SK-N-SH (cell line): Measurements from ENCODE around the gene WWTR1. TPM values are rescaled to one million over a fixed set of nuclear protein-coding genes. Genes with fewer than 3 reads are reported as not detected.
A peak's percentile ranks its signal among the peaks of the same experiment; 100 is the strongest.

Experiments used
- CTCF ChIA-PET: fragments of 300-600, 350-600 bp; formaldehyde crosslinking; extraction: SDS; loops from one replicate; lab custom pipeline; 2021; lab: Yijun Ruan, JAX
- POLR2A ChIA-PET: fragments of 350-600 bp; sonication (Branson Sonifier 250); formaldehyde crosslinking; extraction: SDS; loops from one replicate; lab custom pipeline; 2020; ENCODE audit warnings: antibody characterized with exemption, inconsistent platforms; lab: Yijun Ruan, JAX
- DNase-seq: peaks from one replicate; pipeline ENCODE4 v3.0.0; 2012
- H2AFZ ChIP-seq: fragments of 200-600 bp; sonication (generic); 2 replicates; pipeline ENCODE4 v1.8.1; 2016; ENCODE audit warnings: antibody characterized with exemption, mild to moderate bottlenecking, low read depth
- H3F3A ChIP-seq: fragments of 200-600 bp; sonication (generic); replicated peaks from 2 replicates; pipeline ENCODE3; 2016; ENCODE audit warnings: antibody characterized with exemption, mild to moderate bottlenecking; ENCODE audit not compliant: insufficient read depth
- H3K27ac ChIP-seq, 2 experiments: fragments of 200-500 bp in 1 of 2; fragments of 200-600 bp in 1 of 2; sonication (Bioruptor generic) in 1 of 2; sonication (generic), shearing (Covaris generic) in 1 of 2; 2 replicates each; pipeline versions ENCODE4 v1.5.1 to v1.6.1; 2014 to 2016; ENCODE audit warnings: low read depth in 2 of 2, inconsistent platforms in 1 of 2, low read length in 1 of 2, mild to moderate bottlenecking in 1 of 2, mixed read lengths in 1 of 2
- H3K27me3 ChIP-seq: fragments of 200-600 bp; sonication (generic), shearing (Covaris generic); 2 replicates; pipeline ENCODE4 v1.6.1; 2016; ENCODE audit warnings: mixed run types; ENCODE audit not compliant: insufficient read depth
- H3K36me3 ChIP-seq, 2 experiments: fragments of 200-500 bp in 1 of 2; fragments of 200-600 bp in 1 of 2; sonication (Bioruptor generic) in 1 of 2; sonication (generic) in 1 of 2; replicated peaks in 1 of 2; 2 replicates each; pipeline versions ENCODE3 to v1.5.1; 2014 to 2016; ENCODE audit warnings: low read length in 1 of 2, mild to moderate bottlenecking in 1 of 2; ENCODE audit not compliant: insufficient read depth in 2 of 2, control insufficient read depth in 1 of 2
- H3K4me1 ChIP-seq, 2 experiments: fragments of 200-500 bp in 1 of 2; fragments of 200-600 bp in 1 of 2; sonication (Bioruptor generic) in 1 of 2; sonication (generic), shearing (Covaris generic) in 1 of 2; 2 replicates each; pipeline versions ENCODE4 v1.5.1 to v1.6.1; 2014 to 2016; ENCODE audit warnings: low read depth in 1 of 2, low read length in 1 of 2, mixed run types in 1 of 2; ENCODE audit not compliant: insufficient read depth in 2 of 2, control insufficient read depth in 1 of 2
- H3K4me2 ChIP-seq: fragments of 200-600 bp; sonication (generic), shearing (Covaris generic); 2 replicates; pipeline ENCODE4 v1.6.1; 2017; ENCODE audit warnings: mixed run types
- H3K4me3 ChIP-seq, 2 experiments: fragments of 200-500 bp in 1 of 2; fragments of 200-600 bp in 1 of 2; sonication (Bioruptor generic) in 1 of 2; sonication (generic), shearing (Covaris generic) in 1 of 2; 2 replicates each; pipeline versions ENCODE4 v1.5.1 to v1.8.1; 2014 to 2016; ENCODE audit warnings: low read depth in 2 of 2, inconsistent platforms in 1 of 2, low read length in 1 of 2, mild to moderate bottlenecking in 1 of 2, mixed read lengths in 1 of 2, moderate library complexity in 1 of 2
- H3K79me2 ChIP-seq: fragments of 200-600 bp; sonication (generic); 2 replicates; pipeline ENCODE4 v1.8.1; 2017; ENCODE audit warnings: mild to moderate bottlenecking; ENCODE audit not compliant: insufficient read depth
- H3K9ac ChIP-seq: fragments of 200-600 bp; sonication (generic); 2 replicates; pipeline ENCODE4 v1.6.1; 2017; ENCODE audit warnings: mixed run types
- H3K9me2 ChIP-seq: fragments of 200-600 bp; sonication (generic); 2 replicates; pipeline ENCODE4 v1.6.1; 2017; ENCODE audit warnings: mixed run types
- H3K9me3 ChIP-seq: fragments of 200-600 bp; sonication (generic); 2 replicates; pipeline ENCODE4 v1.6.1; 2017; ENCODE audit warnings: mixed run types, mild to moderate bottlenecking, moderate library complexity
- H4K20me1 ChIP-seq: fragments of 200-600 bp; sonication (generic); 2 replicates; pipeline ENCODE4 v1.6.1; 2017; ENCODE audit warnings: mild to moderate bottlenecking, mixed run types; ENCODE audit not compliant: insufficient read depth
- CHD2 ChIP-seq: fragments of 150-350 bp; IDR thresholded peaks from 2 replicates; pipeline ENCODE4 v1.6.1; 2018; ENCODE audit warnings: low read length; ENCODE audit not compliant: partially characterized antibody
- ELF1 ChIP-seq: IDR thresholded peaks from 2 replicates; pipeline ENCODE4 v1.4.0; 2012
- JUND ChIP-seq: IDR thresholded peaks from 2 replicates; pipeline ENCODE4 v1.4.0; 2012
- MXI1 ChIP-seq: IDR thresholded peaks from 2 replicates; pipeline ENCODE4 v1.6.1; 2012; ENCODE audit warnings: mild to moderate bottlenecking, low read depth, low read length, improper control_type of control experiment
- RCOR1 ChIP-seq: fragments of 150-350 bp; IDR thresholded peaks from 2 replicates; pipeline ENCODE4 v1.6.1; 2017; ENCODE audit warnings: antibody characterized with exemption, low read length
- TCF12 ChIP-seq: IDR thresholded peaks from 2 replicates; pipeline ENCODE4 v1.4.0; 2012
- TEAD4 ChIP-seq: IDR thresholded peaks from 2 replicates; pipeline ENCODE4 v1.4.0; 2012; ENCODE audit warnings: mild to moderate bottlenecking, borderline replicate concordance; ENCODE audit not compliant: insufficient read depth
- YY1 ChIP-seq: IDR thresholded peaks from 2 replicates; pipeline ENCODE4 v1.4.0; 2012; ENCODE audit warnings: low read depth, mild to moderate bottlenecking
- WGBS: methylation state at CpG from one replicate; pipeline ENCODE4 v1.1.6; 2017; ENCODE audit warnings: low lambda C conversion rate; 5-methylcytosine and 5-hydroxymethylcytosine counted together
- polyA plus RNA-seq, 3 experiments: library from polyadenylated mRNA; depleted of rRNA; stranded (reverse); fragments of >200 nt; gene quantifications; 2 replicates each; pipeline ENCODE4 v1.2.3, GENCODE V29; 2012
- TF ChIP-seq, protein P1 (sequence below): fragments of 200-600 bp; sonication (generic); IDR thresholded peaks from 2 replicates; pipeline ENCODE4 v1.6.1; 2017; ENCODE audit warnings: antibody characterized with exemption, mild to moderate bottlenecking, moderate library complexity
- TF ChIP-seq, protein P2 (sequence below): fragments of 150-350 bp; IDR thresholded peaks from 2 replicates; pipeline ENCODE4 v1.6.1; 2017; ENCODE audit warnings: antibody characterized with exemption, low read length, low read depth, borderline replicate concordance
- TF ChIP-seq, protein P3 (sequence below): IDR thresholded peaks from 2 replicates; pipeline ENCODE4 v1.4.0; 2012; ENCODE audit warnings: low read depth
- TF ChIP-seq, protein P4 (sequence below): IDR thresholded peaks from 2 replicates; pipeline ENCODE4 v1.4.0; 2012; ENCODE audit warnings: low read depth, borderline replicate concordance

Gene WWTR1
- polyA plus RNA-seq, 1 of the 3 experiments (the other 2 are of a cell fraction): 60.6 TPM

DNA sequence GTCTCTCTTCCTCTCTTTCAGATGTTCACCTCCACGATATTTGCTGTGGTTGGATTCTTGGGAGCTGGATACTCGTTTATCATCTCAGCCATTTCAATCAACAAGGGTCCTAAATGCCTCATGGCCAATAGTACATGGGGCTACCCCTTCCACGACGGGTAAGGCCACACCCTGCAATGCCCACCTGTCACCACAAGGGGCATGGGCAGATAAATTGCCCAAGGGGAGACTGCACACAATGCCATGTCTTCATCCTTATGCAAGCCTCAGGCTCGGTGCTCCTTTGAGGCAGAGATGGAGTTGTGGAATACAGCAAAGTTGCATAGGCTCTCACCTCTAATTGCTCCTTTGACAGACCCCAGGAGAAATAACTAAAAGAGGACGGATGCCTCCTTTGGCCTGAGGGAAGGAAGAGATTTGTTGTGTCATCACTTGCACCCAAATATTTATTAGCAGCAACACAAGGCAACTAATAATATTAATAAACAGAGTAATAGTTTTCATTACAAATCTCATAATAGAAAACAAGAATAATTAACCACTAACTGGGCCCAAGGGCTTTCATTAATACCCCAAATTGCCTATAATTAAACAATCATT lies 170.1 kb downstream of the WWTR1 start:
- no peak for DNase-seq

DNA sequence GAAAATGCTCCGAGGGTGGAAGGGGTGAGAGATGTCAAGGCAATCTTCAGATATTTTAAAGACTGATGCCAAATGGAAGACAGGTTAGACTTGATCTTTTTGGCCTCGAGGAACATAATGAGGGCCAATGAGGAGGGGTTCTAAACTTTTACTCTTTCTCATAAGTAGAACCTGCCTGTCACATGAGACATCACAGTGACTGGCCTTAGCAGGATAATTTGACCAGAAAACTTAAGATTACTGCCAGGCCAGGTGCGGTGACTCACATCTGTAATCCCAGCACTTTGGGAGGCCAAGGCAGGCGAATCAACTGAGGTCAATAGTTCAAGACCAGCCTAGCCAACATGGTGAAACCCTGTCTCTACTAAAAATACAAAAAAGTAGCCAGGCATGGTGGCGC lies 171.1 kb downstream of the WWTR1 start:
- H4K20me1 ChIP-seq: no peaks in the 10 kb centered on the region
- no peak overlapping the region for H3K4me2 ChIP-seq
- no peaks in the 10 kb centered on the region for H3K79me2 ChIP-seq
- no peaks in the 10 kb centered on the region for H3K27me3 ChIP-seq
- no peaks in the 10 kb centered on the region for H3K9me3 ChIP-seq
- no peaks in the 10 kb centered on the region for H3K9me2 ChIP-seq
- POLR2A ChIA-PET: no interaction called here
- TF ChIP-seq TCF12 (no peak), ELF1 (no peak)
- no peak overlapping the region for H3K4me3 ChIP-seq
- H2AFZ ChIP-seq: no peak overlapping the region
- no peaks in the 10 kb centered on the region for H3F3A ChIP-seq
- no peak for DNase-seq
- WGBS: 54% methylated on average over 5 of the region's 5 CpGs
- H3K9ac ChIP-seq: no peak overlapping the region
- H3K27ac ChIP-seq: no peak overlapping the region
- CTCF ChIA-PET: interaction anchor here (0.9 kb wide), 1 partner anchor 8 kb away, joined by 5 read pairs; no protein-coding TSS in a partner anchor
- H3K36me3 ChIP-seq: no peaks in the 10 kb centered on the region
- no peaks in the 10 kb centered on the region for H3K4me1 ChIP-seq

More for the DNA sequence above, 170.1 kb downstream of the WWTR1 start:
- Histone ChIP-seq H3K9ac (no peak overlapping the region), H3K9me3 (no peaks in the 10 kb centered on the region), H3F3A (no peaks in the 10 kb centered on the region), H3K27ac (no peak overlapping the region), H2AFZ (no peak overlapping the region), H3K36me3 (no peaks in the 10 kb centered on the region), H4K20me1 (no peaks in the 10 kb centered on the region)
- TF ChIP-seq RCOR1: no peak
- TF ChIP-seq, protein P1, sequence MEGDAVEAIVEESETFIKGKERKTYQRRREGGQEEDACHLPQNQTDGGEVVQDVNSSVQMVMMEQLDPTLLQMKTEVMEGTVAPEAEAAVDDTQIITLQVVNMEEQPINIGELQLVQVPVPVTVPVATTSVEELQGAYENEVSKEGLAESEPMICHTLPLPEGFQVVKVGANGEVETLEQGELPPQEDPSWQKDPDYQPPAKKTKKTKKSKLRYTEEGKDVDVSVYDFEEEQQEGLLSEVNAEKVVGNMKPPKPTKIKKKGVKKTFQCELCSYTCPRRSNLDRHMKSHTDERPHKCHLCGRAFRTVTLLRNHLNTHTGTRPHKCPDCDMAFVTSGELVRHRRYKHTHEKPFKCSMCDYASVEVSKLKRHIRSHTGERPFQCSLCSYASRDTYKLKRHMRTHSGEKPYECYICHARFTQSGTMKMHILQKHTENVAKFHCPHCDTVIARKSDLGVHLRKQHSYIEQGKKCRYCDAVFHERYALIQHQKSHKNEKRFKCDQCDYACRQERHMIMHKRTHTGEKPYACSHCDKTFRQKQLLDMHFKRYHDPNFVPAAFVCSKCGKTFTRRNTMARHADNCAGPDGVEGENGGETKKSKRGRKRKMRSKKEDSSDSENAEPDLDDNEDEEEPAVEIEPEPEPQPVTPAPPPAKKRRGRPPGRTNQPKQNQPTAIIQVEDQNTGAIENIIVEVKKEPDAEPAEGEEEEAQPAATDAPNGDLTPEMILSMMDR: peak; percentile 41
- TF ChIP-seq, all 33 proteins: peak for 1
- Histone ChIP-seq H3K27me3 (no peaks in the 10 kb centered on the region), H3K4me3 (no peak overlapping the region), H3K9me2 (no peaks in the 10 kb centered on the region), H3K4me2 (no peak overlapping the region), H3K79me2 (no peaks in the 10 kb centered on the region), H3K4me1 (no peaks in the 10 kb centered on the region)
- ChIA-PET POLR2A (no interaction called here), CTCF (interaction anchor here (0.8 to 1.9 kb wide), 2 partner anchors 24 to 133 kb away, joined by 3 to 7 read pairs; no protein-coding TSS in a partner anchor)
- WGBS: 61% methylated on average over 6 of the region's 6 CpGs

DNA sequence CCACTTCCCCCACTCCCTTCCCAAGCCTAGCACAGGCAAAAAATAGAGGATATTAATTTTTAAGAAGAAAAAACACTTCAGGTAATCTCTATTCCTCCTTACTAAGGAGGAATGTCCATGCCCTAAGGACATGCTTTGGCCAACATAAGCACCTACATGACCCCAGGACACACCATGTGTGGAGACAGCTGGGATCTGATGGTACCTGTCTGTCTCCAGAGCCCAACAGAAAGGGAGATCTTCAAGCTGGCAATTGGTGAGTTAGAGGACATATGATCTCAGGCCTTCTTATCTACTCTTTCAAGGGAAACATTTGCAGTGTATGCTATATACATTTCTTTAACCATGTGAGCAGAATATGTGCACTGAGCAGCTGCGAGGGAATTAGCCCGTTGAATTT lies 176.3 kb downstream of the WWTR1 start:
- H3K27me3 ChIP-seq: no peaks in the 10 kb centered on the region
- TF ChIP-seq, protein P1: no peak
- TF ChIP-seq MXI1 (no peak), CHD2 (no peak), JUND (no peak), TEAD4 (no peak), RCOR1 (no peak), YY1 (no peak)
- TF ChIP-seq, protein P2, sequence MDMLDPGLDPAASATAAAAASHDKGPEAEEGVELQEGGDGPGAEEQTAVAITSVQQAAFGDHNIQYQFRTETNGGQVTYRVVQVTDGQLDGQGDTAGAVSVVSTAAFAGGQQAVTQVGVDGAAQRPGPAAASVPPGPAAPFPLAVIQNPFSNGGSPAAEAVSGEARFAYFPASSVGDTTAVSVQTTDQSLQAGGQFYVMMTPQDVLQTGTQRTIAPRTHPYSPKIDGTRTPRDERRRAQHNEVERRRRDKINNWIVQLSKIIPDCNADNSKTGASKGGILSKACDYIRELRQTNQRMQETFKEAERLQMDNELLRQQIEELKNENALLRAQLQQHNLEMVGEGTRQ: no peak
- TF ChIP-seq, protein P3, sequence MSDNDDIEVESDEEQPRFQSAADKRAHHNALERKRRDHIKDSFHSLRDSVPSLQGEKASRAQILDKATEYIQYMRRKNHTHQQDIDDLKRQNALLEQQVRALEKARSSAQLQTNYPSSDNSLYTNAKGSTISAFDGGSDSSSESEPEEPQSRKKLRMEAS: no peak
- TF ChIP-seq, protein P4, sequence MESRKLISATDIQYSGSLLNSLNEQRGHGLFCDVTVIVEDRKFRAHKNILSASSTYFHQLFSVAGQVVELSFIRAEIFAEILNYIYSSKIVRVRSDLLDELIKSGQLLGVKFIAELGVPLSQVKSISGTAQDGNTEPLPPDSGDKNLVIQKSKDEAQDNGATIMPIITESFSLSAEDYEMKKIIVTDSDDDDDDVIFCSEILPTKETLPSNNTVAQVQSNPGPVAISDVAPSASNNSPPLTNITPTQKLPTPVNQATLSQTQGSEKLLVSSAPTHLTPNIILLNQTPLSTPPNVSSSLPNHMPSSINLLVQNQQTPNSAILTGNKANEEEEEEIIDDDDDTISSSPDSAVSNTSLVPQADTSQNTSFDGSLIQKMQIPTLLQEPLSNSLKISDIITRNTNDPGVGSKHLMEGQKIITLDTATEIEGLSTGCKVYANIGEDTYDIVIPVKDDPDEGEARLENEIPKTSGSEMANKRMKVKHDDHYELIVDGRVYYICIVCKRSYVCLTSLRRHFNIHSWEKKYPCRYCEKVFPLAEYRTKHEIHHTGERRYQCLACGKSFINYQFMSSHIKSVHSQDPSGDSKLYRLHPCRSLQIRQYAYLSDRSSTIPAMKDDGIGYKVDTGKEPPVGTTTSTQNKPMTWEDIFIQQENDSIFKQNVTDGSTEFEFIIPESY: no peak

More for the DNA sequence above, 176.3 kb downstream of the WWTR1 start:
- Histone ChIP-seq H3K4me3 (no peak overlapping the region), H3K9me2 (no peaks in the 10 kb centered on the region), H3K79me2 (no peaks in the 10 kb centered on the region), H3K9ac (no peak overlapping the region), H3K9me3 (no peaks in the 10 kb centered on the region), H3K4me1 (peaks cover 0 to 10% of the 10 kb centered on the region in 2 experiments; a peak in 1 of 4 replicates), H2AFZ (no peak overlapping the region), H3K4me2 (no peak overlapping the region), H3F3A (no peaks in the 10 kb centered on the region), H3K36me3 (no peaks in the 10 kb centered on the region), H4K20me1 (no peaks in the 10 kb centered on the region), H3K27ac (no peak overlapping the region)
- ChIA-PET CTCF (interaction anchor here (0.9 to 2.8 kb wide), 12 partner anchors 9 to 365 kb away, joined by 3 to 23 read pairs (median 5); no protein-coding TSS in a partner anchor), POLR2A (interaction anchor here (0.5 kb wide), 1 partner anchor 16 kb away, joined by 3 read pairs; no protein-coding TSS in a partner anchor)
- no peak for DNase-seq
- WGBS: 89% methylated on average over 2 of the region's 2 CpGs
